Mucosa of descending colon (tissue), 3 donors: ENCODE measurements around the gene RNF103. TPM values are rescaled to one million over a fixed set of nuclear protein-coding genes. Genes with fewer than 3 reads are reported as not detected.

Source experiments
- ATAC-seq: fragments of 200-7000 bp; cut with Tn5 transposase; one replicate; pipeline ENCODE4 v1.9.1; 2020; ENCODE audit warnings: mild to moderate bottlenecking, moderate library complexity
- DNase-seq, 3 donors: peaks; one replicate each; pipeline ENCODE4 v3.0.0-alpha.2; 2020
- H3K36me3 ChIP-seq: fragments of 200-600 bp; one replicate; pipeline ENCODE4 v1.8.0; 2021; ENCODE audit warnings: low read depth, mild to moderate bottlenecking
- H3K4me1 ChIP-seq: fragments of 200-600 bp; one replicate; pipeline ENCODE4 v1.8.0; 2021; ENCODE audit warnings: low read depth, mild to moderate bottlenecking
- H3K4me3 ChIP-seq: fragments of 200-600 bp; one replicate; pipeline ENCODE4 v1.8.0; 2021; ENCODE audit warnings: mild to moderate bottlenecking
- H3K9me3 ChIP-seq: fragments of 200-600 bp; one replicate; pipeline ENCODE4 v1.8.0; 2021; ENCODE audit warnings: mild to moderate bottlenecking
- intact Hi-C, 2 donors: fragments of 100-400 bp; cut with DNase I in 1 of 2; cut with micrococcal nuclease in 1 of 2; formaldehyde crosslinking; loops; one replicate each; pipeline versions ENCODE4 v1.11.0 to v1.11.1; 2022; cut with DNase I, micrococcal nuclease
- total RNA-seq, 3 donors: library from RNA; stranded (reverse); fragmentation: NEBNext Ultra II Directional in 2 of 3; extraction: Animal tissue kit (Norgen Biotek cat#: 25700) in 2 of 3; gene quantifications; one replicate each; pipeline versions ENCODE4 v1.2.1 to v1.2.4, GENCODE V29; 2021 to 2023
- TF ChIP-seq, protein P1 (sequence below): fragments of 200-600 bp; IDR thresholded peaks from one replicate; pipeline ENCODE4 v1.8.0; 2022; ENCODE audit warnings: antibody characterized with exemption, mild to moderate bottlenecking
- donor health status: DM: no; HTN: no; CAD: no; lungs with moderate emphysema.
- donor health status: DM: no; HTN: no; CAD: no.
- donor health status: DM: no; HTN: yes; CAD: no.

The RNF103 gene
- total RNA-seq, 3 donors from 2014 or later, result 61.7 to 73.2 (median 69.7) TPM

DNA sequence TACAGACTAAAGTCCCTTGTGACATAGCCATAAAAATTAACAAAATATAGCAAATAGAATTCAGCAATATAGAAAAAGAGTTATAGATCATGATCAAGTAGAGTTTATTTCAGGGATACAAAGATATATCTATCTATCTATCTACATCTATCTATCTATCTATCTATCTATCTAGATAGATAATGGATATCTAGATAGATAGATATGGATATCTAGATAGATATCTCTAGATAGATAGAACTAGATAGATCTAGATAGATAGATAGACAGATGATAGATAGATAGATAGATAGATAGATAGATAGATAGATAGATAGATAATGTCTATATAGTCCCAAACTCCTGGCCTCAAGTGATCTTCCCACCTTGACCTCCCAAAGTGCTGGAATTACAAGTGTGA is 43.1 kb downstream of the RNF103 start:
- H3K4me1 ChIP-seq, result no peaks in the 10 kb centered on the region
- H3K4me3 ChIP-seq, result no peak overlapping the region
- intact Hi-C loops, result no loop called here
- TF ChIP-seq, protein P1, sequence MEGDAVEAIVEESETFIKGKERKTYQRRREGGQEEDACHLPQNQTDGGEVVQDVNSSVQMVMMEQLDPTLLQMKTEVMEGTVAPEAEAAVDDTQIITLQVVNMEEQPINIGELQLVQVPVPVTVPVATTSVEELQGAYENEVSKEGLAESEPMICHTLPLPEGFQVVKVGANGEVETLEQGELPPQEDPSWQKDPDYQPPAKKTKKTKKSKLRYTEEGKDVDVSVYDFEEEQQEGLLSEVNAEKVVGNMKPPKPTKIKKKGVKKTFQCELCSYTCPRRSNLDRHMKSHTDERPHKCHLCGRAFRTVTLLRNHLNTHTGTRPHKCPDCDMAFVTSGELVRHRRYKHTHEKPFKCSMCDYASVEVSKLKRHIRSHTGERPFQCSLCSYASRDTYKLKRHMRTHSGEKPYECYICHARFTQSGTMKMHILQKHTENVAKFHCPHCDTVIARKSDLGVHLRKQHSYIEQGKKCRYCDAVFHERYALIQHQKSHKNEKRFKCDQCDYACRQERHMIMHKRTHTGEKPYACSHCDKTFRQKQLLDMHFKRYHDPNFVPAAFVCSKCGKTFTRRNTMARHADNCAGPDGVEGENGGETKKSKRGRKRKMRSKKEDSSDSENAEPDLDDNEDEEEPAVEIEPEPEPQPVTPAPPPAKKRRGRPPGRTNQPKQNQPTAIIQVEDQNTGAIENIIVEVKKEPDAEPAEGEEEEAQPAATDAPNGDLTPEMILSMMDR, result no peak
- no peak for ATAC-seq
- H3K9me3 ChIP-seq, result no peaks in the 10 kb centered on the region
- H3K36me3 ChIP-seq, result no peaks in the 10 kb centered on the region
- DNase-seq, result no peak

DNA sequence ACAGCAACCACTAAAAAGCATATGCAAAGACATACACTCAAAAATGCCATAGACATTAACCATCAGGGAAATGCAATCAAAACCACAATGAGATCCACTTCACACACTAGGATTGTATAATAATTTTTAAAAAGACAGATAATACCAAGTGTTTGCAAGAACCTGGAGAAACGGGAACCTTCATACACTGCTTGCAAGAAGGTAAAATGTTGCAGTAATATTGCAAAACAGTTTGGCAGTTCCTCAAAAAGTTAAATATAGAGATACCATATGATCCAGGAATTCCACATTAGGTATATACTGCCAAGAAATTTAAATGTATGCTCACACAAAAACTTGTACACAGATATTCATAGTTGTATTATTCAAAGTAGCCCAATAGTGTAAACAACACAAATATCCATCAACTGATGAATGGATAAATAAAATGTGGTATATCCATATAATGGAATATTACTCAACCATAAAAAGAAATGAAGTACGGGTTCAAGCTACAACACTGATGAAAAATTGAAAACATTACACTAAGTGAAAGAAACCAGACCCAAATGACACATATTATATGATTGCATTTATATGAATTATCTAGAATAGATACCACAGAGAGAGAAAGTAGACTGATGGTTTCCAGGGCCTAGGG is 45.7 kb downstream of the RNF103 start:
- intact Hi-C loops, result no loop called here
- TF ChIP-seq, protein P1, result no peak
- Histone ChIP-seq H3K4me3 (no peak overlapping the region), H3K36me3 (no peaks in the 10 kb centered on the region), H3K4me1 (no peaks in the 10 kb centered on the region), H3K9me3 (no peaks in the 10 kb centered on the region)
- DNase-seq, result no peak
- no peak for ATAC-seq

DNA sequence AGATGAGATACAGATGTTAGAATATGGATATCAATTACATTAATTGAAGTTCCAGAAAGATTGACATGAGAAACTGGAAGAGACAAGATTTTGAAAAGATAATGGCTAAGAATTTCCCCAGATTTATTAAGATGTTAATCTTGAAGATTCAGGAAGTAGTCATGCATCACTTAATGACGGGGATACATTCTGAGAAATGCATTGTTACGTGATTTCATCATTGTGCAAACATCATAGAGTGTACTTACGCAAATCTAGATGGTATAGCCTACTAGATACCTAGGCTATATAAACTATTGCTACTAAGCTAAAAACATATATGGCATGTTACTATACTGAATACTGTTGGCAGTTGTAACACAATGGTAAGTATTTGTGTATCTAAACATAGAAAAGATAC is 53.6 kb downstream of the RNF103 start:
- ATAC-seq, result no peak

DNA sequence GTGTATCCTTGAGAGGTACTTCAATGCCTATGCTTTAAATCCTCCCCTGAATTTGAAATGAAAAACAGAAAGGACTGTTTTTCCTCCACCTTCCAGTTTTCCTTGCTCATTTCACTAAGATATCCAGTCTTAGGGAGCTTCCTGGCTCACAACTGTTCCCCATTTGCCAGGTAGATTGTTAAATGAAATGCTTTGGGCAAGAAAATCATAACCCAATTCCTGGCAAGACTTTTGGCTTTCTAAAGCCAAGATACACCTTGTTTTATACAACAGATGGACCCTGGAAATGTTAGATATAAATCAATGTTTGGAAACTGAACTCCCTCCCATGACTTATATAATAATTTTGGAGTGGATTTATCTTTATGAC is 56.9 kb downstream of the RNF103 start:
- intact Hi-C loops, result loop anchor here in 1 of 2 donors (10.0 kb wide), 1 partner anchor 122 kb away; the partner anchor contains the start of gene KDM3A
- H3K4me1 ChIP-seq, result peaks cover 12% of the 10 kb centered on the region
- TF ChIP-seq, protein P1, result no peak
- ATAC-seq (no peak), DNase-seq (no peak)
- H3K9me3 ChIP-seq, result no peaks in the 10 kb centered on the region
- H3K36me3 ChIP-seq, result no peaks in the 10 kb centered on the region
- no peak overlapping the region for H3K4me3 ChIP-seq

More for the DNA sequence above, 53.6 kb downstream of the RNF103 start:
- no peaks in the 10 kb centered on the region for H3K9me3 ChIP-seq
- no peak for DNase-seq
- H3K36me3 ChIP-seq, result no peaks in the 10 kb centered on the region
- TF ChIP-seq, protein P1, result no peak
- no peaks in the 10 kb centered on the region for H3K4me1 ChIP-seq
- H3K4me3 ChIP-seq, result no peak overlapping the region
- intact Hi-C loops, result no loop called here

DNA sequence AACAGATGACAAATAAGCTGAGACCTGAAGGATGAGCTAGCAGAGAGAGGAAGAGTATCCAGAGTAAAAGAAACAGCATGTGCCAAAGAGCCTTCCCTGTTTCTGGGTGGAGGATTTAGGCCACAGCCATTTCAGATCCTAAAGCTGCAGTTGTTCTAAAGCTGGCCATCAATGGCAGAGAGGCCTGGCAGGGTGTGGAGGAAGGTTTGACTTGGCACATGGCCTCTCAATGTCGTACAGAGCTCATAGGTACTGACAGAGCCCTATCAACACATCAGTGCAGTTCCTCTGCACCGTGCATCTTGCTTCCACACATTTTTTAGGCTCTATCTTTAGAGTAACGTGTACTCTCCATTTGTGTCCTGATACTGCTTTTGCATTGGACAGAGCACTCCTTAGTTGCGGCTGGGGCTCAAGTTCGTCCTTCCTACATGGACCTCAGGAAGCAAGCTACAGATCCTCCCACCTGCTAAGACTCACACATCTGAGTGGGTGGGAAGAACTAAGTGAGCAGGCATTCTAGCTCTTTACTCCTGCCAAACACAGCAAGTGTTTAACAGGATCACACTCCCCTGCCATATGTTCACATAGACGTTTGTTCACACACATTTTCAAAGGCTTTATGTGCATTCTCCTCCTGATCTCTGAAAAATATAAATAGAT is 57.4 kb downstream of the RNF103 start:
- DNase-seq, result no peak
- Histone ChIP-seq H3K4me3 (no peak overlapping the region), H3K4me1 (peaks cover 13% of the 10 kb centered on the region), H3K36me3 (no peaks in the 10 kb centered on the region), H3K9me3 (no peaks in the 10 kb centered on the region)
- ATAC-seq, result no peak
- TF ChIP-seq, protein P1, result no peak
- intact Hi-C loops, result loop anchor here in 1 of 2 donors (10.0 kb wide), 1 partner anchor 121 kb away; the partner anchor contains the start of gene KDM3A
